Activated T-cell treated with anti-CD3 and anti-CD28 coated beads, Interleukin-2, amount 50 U/mL, for 4 hours (primary cell): Measurements from ENCODE around the gene NCKAP1. TPM values are rescaled to one million over a fixed set of nuclear protein-coding genes. Genes with fewer than 3 reads are reported as not detected.
"Not testable (repeated sequence)": the region's sequence is repeated elsewhere in the genome, so short reads cannot be mapped to it uniquely, and the experiment has no call there.

Experiments
- ATAC-seq, 2 donors: fragments of 200-7000 bp; cut with Tn5 transposase; one replicate each; pipeline ENCODE4 v1.10.0; 2021
- DNase-seq: peaks from one replicate; pipeline ENCODE4 v3.0.0-alpha.2; 2020
- H3K27me3 Mint-ChIP-seq: one replicate; pipeline ENCODE4 v1.8.0; 2021; ENCODE audit warnings: low read depth, mixed read lengths
- H3K36me3 Mint-ChIP-seq: one replicate; pipeline ENCODE4 v1.8.0; 2022; ENCODE audit warnings: mixed read lengths; ENCODE audit not compliant: insufficient read depth
- H3K4me1 Mint-ChIP-seq: one replicate; pipeline ENCODE4 v1.8.0; 2021; ENCODE audit warnings: low read depth, mixed read lengths
- H3K4me3 Mint-ChIP-seq: one replicate; pipeline ENCODE4 v1.8.0; 2021; ENCODE audit warnings: mild to moderate bottlenecking, moderate library complexity, mixed read lengths
- H3K9me3 Mint-ChIP-seq: one replicate; pipeline ENCODE4 v1.8.0; 2021; ENCODE audit warnings: mixed read lengths
- total RNA-seq, 3 donors: library from RNA; stranded (reverse); gene quantifications; one replicate each; pipeline ENCODE4 v1.2.1, GENCODE V29; 2021

Gene NCKAP1
- total RNA-seq, 3 donors from 2014 or later = 8.2 to 13.0 (median 8.3) TPM

DNA sequence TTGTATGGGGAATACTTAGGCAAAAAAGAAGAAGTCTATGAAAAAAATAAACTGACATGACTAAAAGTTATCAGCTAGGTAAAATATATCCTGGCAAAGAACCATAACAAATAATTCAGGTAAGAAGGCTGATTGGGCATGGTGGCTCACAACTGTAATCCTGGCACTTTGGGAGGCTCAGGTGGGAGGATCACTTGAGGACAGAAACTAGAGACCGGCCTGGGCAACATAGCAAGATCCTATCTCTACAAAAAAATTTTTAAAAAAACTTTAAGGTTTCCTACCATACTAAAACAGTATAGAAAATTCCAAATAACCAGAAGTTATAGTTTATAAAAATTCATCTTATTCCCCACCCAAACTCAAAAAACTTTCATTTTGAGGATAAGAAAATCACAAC is 10.8 kb downstream of the NCKAP1 start:
- peaks cover 23% of the 10 kb centered on the region for H3K27me3 Mint-ChIP-seq
- no peak for ATAC-seq

DNA sequence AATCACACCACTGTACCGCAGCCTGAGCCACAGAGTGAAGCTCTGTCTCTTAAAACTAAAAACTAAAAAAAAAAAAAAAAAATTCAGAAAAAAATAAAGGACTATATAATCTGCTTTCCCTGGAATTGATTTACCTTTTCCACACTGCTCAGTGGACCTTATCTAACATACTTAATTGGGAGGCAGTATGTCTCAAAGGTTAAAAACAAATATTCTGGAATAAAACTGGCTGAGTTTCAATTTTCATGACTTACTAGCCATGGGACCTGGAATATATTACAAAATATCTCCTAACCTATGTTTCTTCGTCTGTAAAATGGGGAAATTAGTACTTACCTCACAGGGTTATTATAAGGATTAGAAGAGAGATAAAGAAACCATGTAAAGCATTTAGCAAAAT is 11.8 kb downstream of the NCKAP1 start:
- ATAC-seq (no peak), DNase-seq (no peak)
- Mint-ChIP-seq H3K36me3 (peaks cover 6% of the 10 kb centered on the region), H3K4me3 (no peak overlapping the region), H3K4me1 (no peaks in the 10 kb centered on the region), H3K27me3 (peaks cover 19% of the 10 kb centered on the region), H3K9me3 (no peaks in the 10 kb centered on the region)

More for the DNA sequence above, 10.8 kb downstream of the NCKAP1 start:
- DNase-seq = no peak
- Mint-ChIP-seq H3K4me1 (no peaks in the 10 kb centered on the region), H3K9me3 (no peaks in the 10 kb centered on the region), H3K4me3 (no peak overlapping the region), H3K36me3 (peaks cover 6% of the 10 kb centered on the region)

- Mint-ChIP-seq H3K4me3 (no peak overlapping the region), H3K27me3 (peaks cover 19% of the 10 kb centered on the region), H3K9me3 (no peaks in the 10 kb centered on the region), H3K36me3 (peaks cover 6% of the 10 kb centered on the region), H3K4me1 (no peaks in the 10 kb centered on the region)
- ATAC-seq (no peak), DNase-seq (no peak)
Measured at GRCh38 chr2:183025993-183026392, 12.3 kb downstream of the NCKAP1 start.

DNA sequence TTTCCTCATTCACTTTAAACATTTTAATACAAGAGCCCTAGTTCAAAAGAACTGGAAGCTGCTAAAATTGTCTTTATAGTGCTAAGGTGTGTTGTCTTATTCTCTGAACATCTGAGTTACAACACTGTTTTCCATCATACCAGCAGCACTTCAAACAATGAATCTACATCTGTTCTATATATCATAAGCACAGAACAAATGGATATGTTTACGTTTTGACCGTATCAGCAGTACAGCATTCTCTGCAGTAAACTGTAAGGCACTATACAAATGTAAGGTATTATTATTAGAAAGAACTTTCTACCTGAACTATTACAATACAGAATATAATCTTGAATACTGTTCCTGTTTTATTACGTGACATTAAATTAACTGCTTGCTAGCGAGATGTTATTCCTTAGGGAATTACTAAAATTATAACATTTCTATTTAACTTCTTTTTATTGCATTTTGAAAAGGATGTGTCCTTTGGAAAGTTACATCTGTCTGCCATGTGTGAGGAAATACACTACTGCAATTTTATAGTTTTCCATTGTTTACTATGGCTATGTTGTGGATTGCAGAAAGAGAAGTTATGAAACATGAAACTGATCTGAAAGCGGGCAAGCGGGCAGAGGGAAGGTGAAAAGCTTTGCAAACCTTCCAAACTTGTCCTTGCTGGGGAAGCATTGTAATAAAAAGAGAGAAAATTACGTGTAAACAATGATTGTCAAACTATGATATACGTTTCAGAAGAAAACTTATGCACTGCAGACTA is 13.7 kb downstream of the NCKAP1 start:
- no peaks in the 10 kb centered on the region for H3K9me3 Mint-ChIP-seq
- H3K27me3 Mint-ChIP-seq = peaks cover 10% of the 10 kb centered on the region
- no peaks in the 10 kb centered on the region for H3K4me1 Mint-ChIP-seq
- H3K4me3 Mint-ChIP-seq = no peak overlapping the region
- peaks cover 6% of the 10 kb centered on the region for H3K36me3 Mint-ChIP-seq
- DNase-seq (no peak), ATAC-seq (no peak)

- Mint-ChIP-seq H3K36me3 (peaks cover 7% of the 10 kb centered on the region), H3K27me3 (peaks cover 5% of the 10 kb centered on the region), H3K4me3 (no peak overlapping the region), H3K9me3 (no peaks in the 10 kb centered on the region), H3K4me1 (no peaks in the 10 kb centered on the region)
- ATAC-seq (no peak), DNase-seq (no peak)
Measured at GRCh38 chr2:183022711-183023110, 15.5 kb downstream of the NCKAP1 start.

GRCh38 chr2:183021613-183022012 is 16.6 kb downstream of the NCKAP1 start:
- Mint-ChIP-seq H3K4me1 (no peaks in the 10 kb centered on the region), H3K27me3 (peaks cover 4% of the 10 kb centered on the region), H3K36me3 (peaks cover 12% of the 10 kb centered on the region), H3K4me3 (no peak overlapping the region), H3K9me3 (no peaks in the 10 kb centered on the region)
- ATAC-seq (no peak), DNase-seq (no peak)

DNA sequence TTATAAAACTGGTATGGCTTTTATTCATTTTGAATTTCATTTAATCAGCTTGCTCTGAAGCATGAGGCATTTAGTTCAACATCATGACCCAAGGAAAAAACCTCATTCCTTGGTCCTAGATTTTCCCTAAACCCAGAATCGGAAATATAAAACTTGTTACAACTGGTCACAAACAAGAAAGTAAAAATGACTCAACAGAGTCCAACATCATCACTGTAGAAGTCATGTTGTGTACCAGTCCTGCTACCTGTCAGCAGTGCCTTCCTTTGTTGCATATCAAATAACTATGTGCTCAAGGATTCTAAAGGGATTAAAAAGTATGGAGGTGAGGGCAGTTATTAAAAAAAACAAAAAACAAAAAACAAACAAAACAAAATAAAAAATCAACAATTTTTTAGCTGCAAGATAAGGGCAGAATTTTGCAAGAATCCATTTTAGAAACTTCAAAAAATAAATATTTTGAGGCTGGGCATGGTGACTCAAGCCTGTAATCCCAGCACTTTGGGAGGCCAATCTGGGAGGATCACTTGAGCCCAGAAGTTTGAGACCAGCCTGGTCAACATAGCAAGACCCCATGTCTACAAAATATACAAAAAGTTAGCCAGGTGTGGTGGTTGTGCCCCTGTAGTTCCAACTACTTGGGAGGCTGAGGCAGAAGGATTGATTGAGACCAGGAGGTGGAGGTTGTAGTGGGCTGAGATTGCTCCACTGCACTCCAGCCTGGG is 18.4 kb downstream of the NCKAP1 start:
- peaks cover 14% of the 10 kb centered on the region for H3K36me3 Mint-ChIP-seq
- H3K4me3 Mint-ChIP-seq = no peak overlapping the region
- no peaks in the 10 kb centered on the region for H3K9me3 Mint-ChIP-seq
- H3K4me1 Mint-ChIP-seq = no peaks in the 10 kb centered on the region
- DNase-seq (no peak), ATAC-seq (no peak)
- no peaks in the 10 kb centered on the region for H3K27me3 Mint-ChIP-seq

GRCh38 chr2:183017845-183018244 is 20.4 kb downstream of the NCKAP1 start:
- ATAC-seq, H3K9me3 Mint-ChIP-seq, H3K4me1 Mint-ChIP-seq, H3K27me3 Mint-ChIP-seq, DNase-seq, H3K4me3 Mint-ChIP-seq: not testable (repeated sequence)
- peaks cover 13% of the 10 kb centered on the region for H3K36me3 Mint-ChIP-seq

DNA sequence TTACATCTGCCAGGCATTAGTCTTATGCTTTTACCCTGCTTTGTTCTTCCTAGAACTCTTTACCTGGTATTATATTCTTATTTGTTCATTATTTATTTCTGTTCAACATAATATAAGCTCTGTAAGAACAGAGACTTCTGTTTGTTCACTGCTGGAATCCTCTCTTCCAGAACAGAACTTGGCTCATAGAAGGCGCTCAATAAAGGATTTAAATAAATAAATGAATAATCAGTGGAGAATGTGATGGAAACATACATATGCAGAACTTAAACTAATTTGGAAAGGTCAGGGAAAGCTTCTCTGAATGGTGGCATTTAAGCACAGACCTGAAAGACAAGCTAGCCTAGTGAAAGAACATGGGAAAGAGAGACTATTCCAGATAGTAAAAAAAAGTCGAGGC is 24.3 kb downstream of the NCKAP1 start:
- H3K4me3 Mint-ChIP-seq = no peak overlapping the region
- H3K4me1 Mint-ChIP-seq = no peaks in the 10 kb centered on the region
- H3K36me3 Mint-ChIP-seq = peaks cover 10% of the 10 kb centered on the region
- H3K27me3 Mint-ChIP-seq = no peaks in the 10 kb centered on the region
- no peak for DNase-seq
- no peak for ATAC-seq
- no peaks in the 10 kb centered on the region for H3K9me3 Mint-ChIP-seq

DNA sequence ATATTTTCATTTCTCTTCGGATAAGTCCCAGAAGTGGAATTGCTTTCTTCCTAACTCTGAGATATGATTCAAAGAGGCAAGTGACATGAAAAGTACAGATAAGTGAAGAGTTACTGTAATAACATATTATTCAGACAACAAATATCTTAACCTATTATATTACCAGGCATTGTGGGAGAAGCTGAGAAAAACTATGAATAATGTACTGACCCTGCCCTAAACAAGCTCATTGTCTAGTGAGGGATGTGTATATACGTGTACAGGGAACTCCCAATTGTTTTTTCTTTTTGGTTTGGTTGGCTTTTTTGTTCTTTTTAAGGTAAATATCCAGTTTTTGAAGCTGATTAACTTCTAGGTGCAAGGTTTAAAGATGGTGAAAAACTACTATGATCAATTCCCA is 26.5 kb downstream of the NCKAP1 start:
- ATAC-seq = no peak
- H3K36me3 Mint-ChIP-seq = peaks cover 6% of the 10 kb centered on the region
- H3K4me1 Mint-ChIP-seq = no peaks in the 10 kb centered on the region
- H3K4me3 Mint-ChIP-seq = no peak overlapping the region
- H3K9me3 Mint-ChIP-seq = no peaks in the 10 kb centered on the region
- H3K27me3 Mint-ChIP-seq = no peaks in the 10 kb centered on the region
- DNase-seq = no peak

GRCh38 chr2:183010112-183010511 is 28.1 kb downstream of the NCKAP1 start:
- Mint-ChIP-seq H3K9me3 (no peaks in the 10 kb centered on the region), H3K27me3 (no peaks in the 10 kb centered on the region), H3K4me3 (no peak overlapping the region), H3K4me1 (no peaks in the 10 kb centered on the region), H3K36me3 (peaks cover 4% of the 10 kb centered on the region)
- ATAC-seq (no peak), DNase-seq (no peak)

GRCh38 chr2:183009249-183009899 is 28.9 kb downstream of the NCKAP1 start:
- no peak overlapping the region for H3K4me3 Mint-ChIP-seq
- no peaks in the 10 kb centered on the region for H3K27me3 Mint-ChIP-seq
- ATAC-seq (no peak), DNase-seq (no peak)
- H3K4me1 Mint-ChIP-seq = no peaks in the 10 kb centered on the region
- H3K36me3 Mint-ChIP-seq = peaks cover 4% of the 10 kb centered on the region
- no peaks in the 10 kb centered on the region for H3K9me3 Mint-ChIP-seq

DNA sequence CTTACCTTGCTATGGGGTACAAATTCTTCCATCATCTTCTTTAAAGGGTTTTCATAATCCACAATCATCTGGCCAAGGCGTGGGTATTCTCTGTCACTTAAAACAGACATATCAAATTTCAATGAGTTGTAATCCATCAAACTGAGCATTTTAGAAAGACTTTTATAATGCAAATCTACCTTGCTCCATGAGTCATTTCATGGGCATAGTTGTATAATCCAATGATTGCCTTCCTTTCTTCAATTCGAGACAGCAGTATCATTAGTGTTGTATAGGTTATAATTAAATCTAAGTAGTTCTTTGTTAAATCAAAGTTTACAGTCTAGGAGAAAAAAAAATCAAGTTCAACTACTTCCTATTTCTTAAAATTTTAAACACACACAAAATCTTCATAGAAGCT is 36.3 kb downstream of the NCKAP1 start:
- H3K4me3 Mint-ChIP-seq = no peak overlapping the region
- H3K36me3 Mint-ChIP-seq = peaks cover 28% of the 10 kb centered on the region
- no peaks in the 10 kb centered on the region for H3K4me1 Mint-ChIP-seq
- ATAC-seq = no peak
- no peaks in the 10 kb centered on the region for H3K9me3 Mint-ChIP-seq
- no peak for DNase-seq
- no peaks in the 10 kb centered on the region for H3K27me3 Mint-ChIP-seq

- no peak overlapping the region for H3K4me3 Mint-ChIP-seq
- peaks cover 29% of the 10 kb centered on the region for H3K36me3 Mint-ChIP-seq
- no peaks in the 10 kb centered on the region for H3K4me1 Mint-ChIP-seq
- H3K9me3 Mint-ChIP-seq = no peaks in the 10 kb centered on the region
- no peak for ATAC-seq
- no peak for DNase-seq
- H3K27me3 Mint-ChIP-seq = no peaks in the 10 kb centered on the region
Measured at GRCh38 chr2:183000846-183001245, 37.4 kb downstream of the NCKAP1 start.
